Measurements from ENCODE around the gene IL1RAPL2. TPM values are rescaled to one million over a fixed set of nuclear protein-coding genes. Genes with fewer than 3 reads are reported as not detected.

Gene IL1RAPL2
- total and polyA plus RNA-seq, 2 of the 4 experiments (the other 2 are of a cell fraction): 0.03 TPM; not detected in 1

GRCh38 chrX:105460376-105460775, 894.4 kb downstream of the IL1RAPL2 start:
- TF ChIP-seq RAD21 (IDR thresholded peaks at IDR 0.05; ENCODE audit: low read length) (no peak), CHD1 (IDR thresholded peaks at IDR 0.05; ENCODE audit: low read depth, low read length) (no peak), RCOR1 (IDR thresholded peaks at IDR 0.05; ENCODE audit: insufficient replicate concordance, low read length) (no peak), CEBPB (IDR thresholded peaks at IDR 0.05; ENCODE audit: low read depth, low read length) (no peak), ELK1 (IDR thresholded peaks at IDR 0.05; ENCODE audit: borderline replicate concordance, low read depth, low read length) (no peak), SMC3 (IDR thresholded peaks at IDR 0.05; ENCODE audit: low read depth, low read length) (no peak), MXI1 (IDR thresholded peaks at IDR 0.05; ENCODE audit: borderline replicate concordance, low read depth, low read length) (no peak), RFX5 (IDR thresholded peaks at IDR 0.05; ENCODE audit: low read depth, low read length) (no peak), NFE2L2 (IDR thresholded peaks at IDR 0.05; ENCODE audit: low read depth, low read length) (no peak), MAZ (IDR thresholded peaks at IDR 0.05; ENCODE audit: borderline replicate concordance, low read depth, low read length) (no peak), USF2 (IDR thresholded peaks at IDR 0.05; ENCODE audit: low read depth, low read length) (no peak), BHLHE40 (IDR thresholded peaks at IDR 0.05; ENCODE audit: low read depth, low read length) (no peak), POLR2A (IDR thresholded peaks at IDR 0.05; ENCODE audit: low read depth, low read length) (no peak), FOS (IDR thresholded peaks at IDR 0.05; ENCODE audit: low read depth, low read length) (no peak)
- dilution Hi-C loops (cut with HindIII; ENCODE audit: low sequenced_read_pairs, unreplicated experiment) (no loop called here), in situ Hi-C loops (cut with MboI; ENCODE audit: low sequenced_read_pairs) (no loop called here), intact Hi-C loops (cut with micrococcal nuclease) (no loop called here)
- Histone ChIP-seq H3K79me1 (ENCODE audit: low read depth in 1 of 2, low read length in 2 of 2) (no peaks in the 10 kb centered on the region), H3K4ac (ENCODE audit: low read depth, low read length) (no peak overlapping the region), H4K91ac (ENCODE audit: insufficient read depth, low read depth, low read length) (no peak overlapping the region), H3K18ac (ENCODE audit: low read depth, low read length) (no peak overlapping the region), H2BK5ac (ENCODE audit: low read depth, low read length, poor library complexity, severe bottlenecking) (no peak overlapping the region), H3K27ac (ENCODE audit: insufficient read depth, low read length) (no peak overlapping the region), H3K27me3 (ENCODE audit: control insufficient read depth, insufficient read depth, low read length) (peaks cover 2% of the 10 kb centered on the region; the same call in 1 of the 2 replicates), H3K56ac (ENCODE audit: extremely low read depth, insufficient read depth, low read length) (no peak overlapping the region), H4K20me1 (ENCODE audit: insufficient read depth, low read length) (no peaks in the 10 kb centered on the region), H3K14ac (replicated peaks; ENCODE audit: low read depth, low read length) (no peak overlapping the region), H4K8ac (ENCODE audit: low read depth in 2 of 2, low read length in 2 of 2) (no peak overlapping the region), H2BK20ac (ENCODE audit: low read depth, low read length) (no peak overlapping the region), H3K36me3 (ENCODE audit: control insufficient read depth, insufficient read depth, low read length) (no peaks in the 10 kb centered on the region), H3K9ac (ENCODE audit: low read depth, low read length) (no peak overlapping the region), H3K9me3 (ENCODE audit: control insufficient read depth, insufficient read depth, low read length) (no peaks in the 10 kb centered on the region), H3K4me2 (ENCODE audit: low read depth, low read length) (no peak overlapping the region), H4K5ac (ENCODE audit: low read depth, low read length) (no peak overlapping the region), H3K4me1 (ENCODE audit: control insufficient read depth, insufficient read depth, low read length) (no peaks in the 10 kb centered on the region), H2BK120ac (ENCODE audit: low read depth, low read length) (no peak overlapping the region), H2AK5ac (ENCODE audit: low read depth, low read length) (no peak overlapping the region), H2AK9ac (replicated peaks; ENCODE audit: low read depth, low read length, poor library complexity) (no peak overlapping the region), H3K23ac (ENCODE audit: low read depth, low read length) (no peak overlapping the region), H3K9me1 (ENCODE audit: insufficient read depth, low read length) (no peaks in the 10 kb centered on the region), H2AFZ (replicated peaks; ENCODE audit: low read length, poor library complexity) (no peak overlapping the region), H2BK15ac (ENCODE audit: low read depth, low read length) (no peak overlapping the region), H3K4me3 (ENCODE audit: insufficient read depth, low read depth, low read length) (no peak overlapping the region)
- DNase-seq (no peak), ATAC-seq (ENCODE audit: low read depth) (no peak)
- ChIA-PET POLR2A (ENCODE audit: unreplicated experiment) (no interaction called here), CTCF (no interaction called here)
- no CpG with 5 or more reads among the region's 1 CpG for WGBS, 2 experiments (ENCODE audit: extremely low coverage in 2 of 2, insufficient read length in 1 of 2)
- no TSS peak for BruUV-seq (replicated peaks)
